ENCODE results near the gene KCNG2.

Gene KCNG2

DNA sequence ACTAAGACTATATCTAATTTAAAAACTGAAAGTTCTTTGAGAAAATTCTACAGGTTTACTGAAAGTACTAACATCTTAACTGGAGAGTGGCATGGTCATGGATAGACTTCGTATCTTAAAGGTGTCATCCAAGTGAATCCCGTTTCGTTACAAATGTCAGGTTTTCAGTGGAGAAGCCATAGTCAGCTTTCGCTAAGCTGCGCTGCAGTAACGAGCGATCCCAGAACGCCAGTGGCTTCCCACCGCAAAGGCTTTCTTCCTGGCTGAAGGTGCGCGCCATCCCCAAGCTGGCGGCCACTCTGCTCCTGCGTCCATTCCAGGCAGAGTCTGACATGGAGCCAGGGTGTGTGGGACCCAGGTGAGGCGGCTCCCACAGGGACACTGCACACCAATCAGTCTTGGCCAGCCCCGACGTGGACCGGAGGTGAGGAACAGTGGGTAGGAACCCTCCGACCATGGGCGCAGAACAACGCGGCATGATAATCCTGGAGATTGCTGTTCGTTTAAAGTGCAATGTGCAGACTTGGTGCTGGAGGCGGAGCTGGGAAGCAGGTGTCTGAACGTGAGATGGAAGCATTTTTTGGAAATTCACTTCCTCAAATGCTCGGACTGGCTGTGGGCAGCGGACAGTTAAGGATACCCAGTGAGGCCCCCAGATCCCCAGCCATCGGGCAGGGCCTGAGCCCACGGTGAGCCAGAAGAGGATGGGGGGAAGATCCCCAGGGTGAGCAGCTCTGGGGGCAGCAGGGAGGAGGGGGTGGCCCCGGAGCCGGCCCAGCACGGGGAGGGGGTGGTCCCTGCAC is 27.8 kb upstream of the KCNG2 start:
- FAIRE-seq = no peak

DNA sequence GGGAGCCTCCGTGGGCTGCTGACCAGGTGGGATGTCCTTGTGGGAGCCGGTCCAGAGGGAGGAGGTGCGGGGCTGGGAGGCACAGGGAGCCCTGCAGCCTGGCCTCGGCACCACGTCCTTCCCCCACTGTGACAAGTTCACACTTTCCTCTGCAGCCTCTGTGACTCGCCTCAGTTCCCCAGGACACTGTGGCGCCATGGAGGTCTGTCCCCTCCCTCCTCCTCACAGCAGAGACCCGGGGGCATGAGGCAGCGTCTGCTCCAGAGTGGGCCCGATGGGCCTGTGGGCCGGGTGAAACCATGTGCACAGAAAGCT is 27.3 kb upstream of the KCNG2 start:
- no peak for FAIRE-seq

DNA sequence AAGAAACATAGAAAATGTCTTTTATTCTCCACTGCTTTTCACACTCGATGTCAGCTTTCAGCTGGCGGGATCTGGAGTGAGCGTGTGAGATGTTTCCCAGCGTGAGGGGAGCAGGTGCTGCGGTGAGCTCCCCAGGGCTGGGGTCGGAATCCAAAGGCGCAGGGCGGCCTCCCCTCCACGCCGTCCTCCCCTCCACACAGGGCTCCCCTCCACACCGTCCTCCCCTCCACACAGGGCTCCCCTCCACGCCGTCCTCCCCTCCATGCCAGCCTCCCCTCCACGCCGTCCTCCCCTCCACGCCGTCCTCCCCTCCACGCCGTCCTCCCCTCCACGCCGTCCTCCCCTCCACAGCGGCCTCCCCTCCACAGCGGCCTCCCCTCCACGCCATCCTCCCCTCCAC is 26.9 kb upstream of the KCNG2 start:
- FAIRE-seq = no peak

DNA sequence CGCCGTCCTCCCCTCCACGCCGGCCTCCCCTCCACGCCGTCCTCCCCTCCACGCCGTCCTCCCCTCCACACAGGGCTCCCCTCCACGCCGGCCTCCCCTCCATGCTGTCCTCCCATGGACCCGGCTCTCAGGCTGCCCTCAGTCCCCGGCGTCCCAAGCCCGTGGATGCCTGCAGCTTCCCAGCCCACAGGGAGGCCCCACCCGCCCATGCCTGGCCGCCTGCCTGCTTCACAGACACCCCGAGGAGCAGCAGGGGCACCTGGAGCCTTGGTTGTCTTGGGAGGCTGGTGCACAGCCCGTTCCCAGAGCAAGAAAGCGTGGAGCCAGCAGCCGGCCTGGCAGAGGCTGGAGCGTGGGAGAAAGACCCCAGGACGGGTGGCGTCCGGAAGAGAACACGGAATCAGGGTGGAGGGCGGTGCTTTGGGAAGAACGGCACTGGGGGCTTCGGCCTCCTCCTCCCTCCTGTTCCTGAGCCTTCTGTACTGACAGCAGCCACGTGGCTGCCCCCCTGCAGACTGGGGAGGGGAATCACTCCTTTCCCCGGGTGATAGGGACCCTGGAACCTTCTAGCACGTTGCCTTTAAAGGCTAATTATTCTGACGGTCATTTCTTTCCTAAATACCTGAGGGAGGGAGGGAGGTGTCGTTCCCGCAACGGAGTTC is 26.2 kb upstream of the KCNG2 start:
- no peak for FAIRE-seq

DNA sequence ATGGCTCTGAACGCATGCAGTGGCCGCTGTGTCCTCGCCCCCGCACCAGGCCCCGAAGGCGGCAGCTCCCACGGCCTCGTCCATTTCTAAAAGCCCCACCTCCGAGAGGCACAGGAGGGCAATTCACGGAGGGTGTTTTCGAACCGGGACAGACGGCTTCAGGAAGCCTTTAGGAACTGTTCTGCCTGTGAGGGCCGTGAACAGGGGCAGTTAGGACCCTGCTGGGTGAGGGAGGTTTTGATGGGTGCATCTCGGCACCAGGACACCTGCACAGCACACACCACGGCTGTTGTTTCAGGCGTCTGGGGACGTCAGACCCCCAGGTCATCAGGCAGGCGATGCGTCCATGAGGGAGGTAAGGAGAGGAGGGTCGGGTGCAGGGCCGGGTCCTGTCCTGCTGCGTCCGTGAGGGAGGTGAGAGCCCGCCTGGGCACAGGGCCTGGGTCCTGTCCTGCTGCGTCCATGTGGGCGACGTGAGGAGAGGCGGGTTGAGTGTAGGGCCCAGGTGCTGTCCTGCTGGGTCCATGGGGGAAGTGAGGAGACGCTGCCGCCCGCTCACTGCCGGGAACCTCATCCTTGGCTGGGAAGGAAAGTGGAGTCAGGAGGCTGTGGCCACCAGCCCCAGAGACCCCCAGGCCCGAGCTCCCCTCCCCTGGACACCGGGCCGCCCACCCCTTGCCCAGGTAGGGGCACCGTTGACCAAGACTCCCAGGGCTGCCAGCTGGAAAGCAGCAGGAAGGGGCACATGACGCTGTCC is 25.5 kb upstream of the KCNG2 start:
- FAIRE-seq = no peak

DNA sequence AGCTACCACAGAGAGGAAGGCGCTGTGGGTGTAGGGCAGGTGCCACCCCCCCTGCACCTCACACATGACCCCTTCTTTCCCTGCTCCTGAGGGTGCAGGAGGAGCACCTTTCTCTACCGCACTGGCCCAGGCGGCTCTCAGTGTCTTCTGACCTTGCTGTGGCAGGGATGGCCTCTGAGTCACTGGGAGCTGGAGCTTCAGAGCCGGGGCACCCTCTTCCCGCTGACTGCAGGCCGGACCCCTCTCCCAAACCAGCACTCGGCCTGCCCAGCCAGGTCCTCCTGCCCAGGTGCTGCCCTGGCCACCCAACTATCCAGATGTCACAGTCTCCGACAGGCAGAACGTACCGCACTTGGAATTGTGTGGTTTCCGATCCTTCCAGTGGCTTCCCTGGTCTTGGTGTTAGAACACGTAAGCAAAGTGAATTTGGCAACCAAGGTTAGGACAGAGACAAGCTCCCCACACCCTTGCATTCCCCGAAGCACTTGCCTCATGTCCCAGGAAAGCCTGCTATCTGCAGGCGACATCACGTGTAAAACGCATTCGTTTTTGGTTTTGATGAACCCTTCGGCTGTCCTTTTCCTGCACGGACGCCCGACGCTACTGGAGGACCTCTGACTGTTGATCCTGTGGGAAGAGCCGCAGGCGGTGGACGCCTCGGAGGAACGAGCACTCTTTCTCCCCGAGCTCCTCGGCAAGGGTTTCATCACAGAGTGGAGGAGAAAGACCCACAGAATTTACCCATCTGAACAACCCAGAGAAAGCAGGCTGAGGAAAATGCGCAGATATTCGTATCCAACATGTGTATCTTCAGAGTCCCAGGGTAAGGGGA is 24.7 kb upstream of the KCNG2 start:
- FAIRE-seq = no peak

DNA sequence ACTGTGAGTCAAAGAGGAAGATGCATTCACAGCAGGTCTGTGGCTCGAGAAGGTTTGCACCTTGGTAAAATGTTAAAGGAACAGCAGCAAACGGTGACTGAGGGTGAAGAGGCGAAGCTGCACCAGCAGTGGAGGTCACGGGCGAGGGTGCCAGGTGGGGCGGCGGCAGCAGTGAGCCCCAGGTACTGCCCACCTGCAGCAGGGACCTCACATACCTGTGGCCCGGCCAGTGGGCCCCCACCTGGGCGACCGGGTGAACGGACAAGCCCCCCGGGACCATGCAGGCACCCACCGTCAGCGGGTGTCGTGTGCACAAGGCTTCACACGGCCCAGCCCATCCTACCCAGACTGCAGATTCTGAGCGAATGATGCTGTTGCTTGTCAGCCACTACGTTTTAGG is 23.6 kb upstream of the KCNG2 start:
- no peak for FAIRE-seq

DNA sequence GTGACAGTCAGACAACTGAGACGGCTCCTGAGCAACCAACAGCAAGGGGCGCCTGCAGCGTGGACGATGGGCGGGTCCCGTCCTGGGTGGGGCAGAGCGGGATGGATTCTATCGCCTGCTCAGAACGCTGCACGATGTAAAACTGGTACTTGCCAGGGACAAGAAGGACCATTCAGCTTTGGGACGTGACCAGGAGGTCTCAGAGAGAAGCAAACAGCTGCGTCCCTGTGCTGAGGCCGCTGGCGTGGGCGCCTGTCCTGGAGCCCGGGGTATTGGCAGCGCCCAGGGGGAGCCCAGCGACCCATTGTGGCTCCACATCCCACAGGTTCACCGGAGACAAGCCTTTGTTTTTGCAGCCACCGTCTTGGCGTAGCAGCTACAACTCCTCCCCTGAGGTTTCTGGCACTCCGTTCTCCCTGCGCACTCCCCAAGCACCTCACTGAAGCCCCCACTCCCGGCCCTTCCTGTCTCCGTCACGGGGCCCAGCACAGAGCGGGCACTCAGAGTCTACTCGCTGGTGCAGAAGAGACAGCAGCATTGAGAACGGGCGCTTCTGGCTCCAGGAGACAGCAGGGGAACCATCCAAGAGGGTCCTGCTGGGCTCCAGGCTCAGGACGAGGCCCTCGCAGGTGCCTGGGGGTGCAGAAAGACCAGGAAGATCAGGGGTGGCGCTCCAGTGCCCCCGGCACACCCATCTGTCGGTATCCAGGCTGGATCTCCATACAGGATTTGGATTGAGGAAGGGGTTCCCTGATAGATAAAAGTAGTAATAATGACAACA is 22.1 kb upstream of the KCNG2 start:
- no peak for FAIRE-seq

DNA sequence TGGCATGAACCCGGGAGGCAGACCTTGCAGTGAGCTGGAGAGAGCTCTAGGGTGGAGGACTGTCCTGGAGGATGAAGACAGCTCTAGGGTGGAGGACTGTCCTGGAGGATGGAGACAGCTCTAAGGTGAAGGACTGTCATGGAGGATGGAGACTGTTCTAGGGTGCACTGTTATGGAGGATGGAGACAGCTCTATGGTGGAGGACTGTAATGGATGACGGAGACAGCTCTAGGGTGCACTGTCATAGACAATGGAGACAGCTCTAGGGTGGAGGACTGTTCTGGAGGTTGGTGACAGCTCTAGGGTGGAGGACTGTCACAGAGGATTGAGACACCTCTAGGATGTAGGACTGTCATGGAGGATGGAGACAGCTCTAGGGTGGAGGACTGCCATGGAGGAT is 21.1 kb upstream of the KCNG2 start:
- FAIRE-seq = no peak

DNA sequence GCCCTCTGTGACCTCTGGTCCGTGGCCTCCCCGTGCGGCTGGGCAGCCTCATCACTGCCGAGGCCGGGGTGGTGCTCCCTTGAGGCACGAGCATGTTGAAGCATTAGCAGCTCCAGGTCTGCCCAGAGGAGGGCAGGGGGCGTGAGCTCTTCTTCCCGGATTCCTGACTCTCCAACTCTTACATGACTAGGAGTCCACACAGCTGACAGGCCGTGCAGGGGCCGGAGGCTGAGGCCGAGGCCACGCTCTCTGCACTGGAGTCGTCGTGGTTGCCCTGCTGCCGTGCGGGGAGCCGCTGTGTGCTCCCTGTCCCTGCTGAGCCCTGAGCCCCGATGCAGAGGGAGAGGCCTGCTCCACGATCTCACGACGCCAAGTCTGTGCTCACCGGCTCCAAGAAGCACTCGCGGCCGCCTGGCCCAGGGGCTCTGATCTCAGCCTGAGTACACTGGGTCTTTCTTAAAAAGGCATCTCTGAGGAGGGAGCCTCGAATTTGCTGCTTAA is 19.4 kb upstream of the KCNG2 start:
- no peak for FAIRE-seq

DNA sequence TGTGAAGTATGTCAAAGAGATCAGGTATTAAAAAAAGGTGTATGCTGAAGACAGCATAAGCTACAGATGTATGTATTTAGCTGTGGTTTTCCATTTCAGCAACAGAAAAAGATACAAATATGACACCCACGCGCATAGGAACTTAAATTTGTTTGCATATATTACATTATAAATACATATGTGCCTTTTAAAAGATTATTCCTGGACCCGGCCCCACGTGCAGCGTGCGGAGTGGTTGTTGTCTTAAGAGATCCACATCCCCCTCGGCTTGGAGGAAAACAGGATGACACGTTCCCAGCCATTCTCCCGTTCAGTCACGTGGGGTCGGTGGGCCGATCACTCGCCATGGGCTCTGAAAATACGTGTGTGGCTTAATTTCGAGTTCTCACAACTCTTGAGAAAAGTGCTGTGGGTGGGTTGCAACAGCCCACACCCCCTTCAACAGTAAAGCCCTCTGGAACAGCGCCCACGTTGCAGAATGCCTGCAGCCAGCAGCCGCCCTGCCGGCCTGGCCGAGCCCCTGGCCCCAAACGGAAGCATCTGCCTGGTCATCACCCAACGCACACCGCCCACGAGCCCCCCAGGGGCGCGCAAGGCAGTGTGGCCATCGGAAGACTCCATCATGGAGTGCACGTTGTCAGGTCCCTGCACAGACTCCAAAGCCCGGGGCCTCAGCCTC is 18.6 kb upstream of the KCNG2 start:
- FAIRE-seq = no peak

DNA sequence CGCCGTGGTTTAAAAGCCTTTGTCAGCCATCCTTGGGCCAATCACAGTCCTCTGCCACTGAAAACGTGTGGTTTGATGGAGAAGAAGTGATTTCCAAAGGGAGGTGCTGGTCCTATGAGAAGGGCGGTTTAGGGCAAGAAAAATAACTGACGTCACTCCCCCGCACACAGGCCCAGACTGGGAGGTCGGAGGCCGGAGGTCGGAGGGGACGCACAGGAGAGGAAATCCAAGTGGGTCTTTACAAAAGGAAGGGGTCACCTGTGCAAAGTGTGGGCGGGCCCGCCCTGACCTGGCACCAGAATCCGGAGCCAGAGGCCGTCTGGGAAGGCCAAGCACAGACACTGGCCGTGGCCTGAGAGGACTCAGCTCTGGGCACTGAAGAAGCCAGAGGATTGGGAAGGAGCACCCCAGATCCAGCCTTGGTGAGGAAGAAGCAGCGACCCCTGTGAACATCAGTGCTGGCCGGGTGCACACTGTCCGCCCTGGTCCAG is 18.0 kb upstream of the KCNG2 start:
- no peak for FAIRE-seq

DNA sequence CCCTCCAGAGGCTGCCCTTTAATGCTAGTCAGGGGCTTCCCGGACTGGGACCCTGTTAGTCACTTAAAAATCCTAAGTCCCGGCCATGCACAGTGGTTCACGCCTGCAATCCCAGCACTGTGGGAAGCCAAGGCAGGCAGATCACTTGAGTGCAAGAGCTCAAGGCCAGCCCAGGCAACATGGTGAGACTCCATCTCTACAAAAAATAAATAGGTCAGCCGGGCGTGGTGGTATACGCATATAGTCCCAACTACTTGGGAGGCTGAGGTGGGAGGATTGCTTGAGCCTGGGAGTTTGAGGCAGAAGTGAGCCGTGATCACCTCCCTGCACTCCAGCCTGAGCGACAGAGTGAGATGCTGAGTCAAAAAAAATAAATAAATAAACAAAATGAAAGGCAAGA is 17.2 kb upstream of the KCNG2 start:
- no peak for FAIRE-seq

DNA sequence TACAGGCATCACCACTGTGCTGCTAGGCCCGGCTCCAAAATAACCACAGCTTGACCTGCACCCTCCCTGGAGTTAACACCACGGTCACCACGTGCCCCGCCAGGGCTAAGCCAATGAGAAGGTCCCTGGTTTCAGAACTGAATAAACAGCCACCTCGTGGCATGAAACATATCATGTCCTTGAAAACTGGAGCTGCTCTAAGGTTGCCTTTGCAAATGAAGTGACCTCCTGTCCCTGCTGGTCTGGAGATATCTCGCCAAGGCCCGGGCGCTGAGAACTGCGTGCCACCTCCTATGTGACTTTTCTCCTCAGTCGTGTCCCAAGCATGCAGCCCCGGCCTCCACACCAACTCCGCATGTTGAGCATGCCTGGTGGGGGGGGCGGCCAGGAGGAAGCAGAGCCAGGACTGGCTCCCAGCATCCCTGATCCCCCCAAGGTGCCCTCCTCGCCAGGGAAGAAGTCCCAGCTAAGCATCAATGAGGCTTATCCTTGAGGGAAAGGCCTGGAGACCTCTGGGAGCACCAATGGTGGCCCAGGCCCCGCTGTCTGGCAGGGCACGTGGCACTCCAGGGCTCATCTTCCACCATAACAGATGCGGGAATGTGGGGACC is 16.3 kb upstream of the KCNG2 start:
- no peak for FAIRE-seq

DNA sequence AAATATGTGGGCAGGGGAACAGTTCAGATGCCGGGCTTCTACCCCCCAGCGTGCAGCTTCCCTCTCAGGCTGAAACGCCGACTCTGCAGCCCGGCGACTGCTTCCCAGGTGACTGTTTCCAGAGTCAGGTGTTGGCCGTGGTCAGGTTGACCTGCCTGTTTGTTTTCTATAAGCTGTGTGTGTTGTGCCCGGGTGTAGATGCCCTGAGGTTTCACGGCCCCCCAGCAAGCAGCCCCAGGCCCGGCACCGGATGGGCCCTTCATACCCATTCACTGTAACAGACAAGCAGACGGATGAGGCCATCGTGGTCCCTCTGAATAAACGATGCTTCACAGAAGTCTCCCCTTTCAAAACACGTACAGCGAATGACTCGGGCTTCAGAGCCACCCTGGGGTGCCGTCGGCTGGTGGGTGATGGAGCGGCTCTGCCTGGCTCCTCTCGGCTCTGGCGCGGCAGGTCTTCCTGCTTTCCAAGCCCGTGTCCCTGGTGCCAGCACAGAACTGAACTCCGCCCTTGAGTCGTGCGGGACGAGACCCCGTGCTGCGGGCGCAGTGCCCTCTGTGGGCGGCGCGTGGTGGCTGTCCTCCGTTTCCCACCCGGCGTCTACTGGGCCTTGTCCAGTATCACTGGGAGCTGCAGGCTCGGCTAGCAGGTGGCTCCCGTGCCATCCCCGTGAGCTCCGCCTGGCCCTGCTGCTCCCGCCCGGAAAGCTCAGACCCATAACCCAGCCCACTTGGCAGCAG is 15.0 kb upstream of the KCNG2 start:
- no peak for FAIRE-seq

DNA sequence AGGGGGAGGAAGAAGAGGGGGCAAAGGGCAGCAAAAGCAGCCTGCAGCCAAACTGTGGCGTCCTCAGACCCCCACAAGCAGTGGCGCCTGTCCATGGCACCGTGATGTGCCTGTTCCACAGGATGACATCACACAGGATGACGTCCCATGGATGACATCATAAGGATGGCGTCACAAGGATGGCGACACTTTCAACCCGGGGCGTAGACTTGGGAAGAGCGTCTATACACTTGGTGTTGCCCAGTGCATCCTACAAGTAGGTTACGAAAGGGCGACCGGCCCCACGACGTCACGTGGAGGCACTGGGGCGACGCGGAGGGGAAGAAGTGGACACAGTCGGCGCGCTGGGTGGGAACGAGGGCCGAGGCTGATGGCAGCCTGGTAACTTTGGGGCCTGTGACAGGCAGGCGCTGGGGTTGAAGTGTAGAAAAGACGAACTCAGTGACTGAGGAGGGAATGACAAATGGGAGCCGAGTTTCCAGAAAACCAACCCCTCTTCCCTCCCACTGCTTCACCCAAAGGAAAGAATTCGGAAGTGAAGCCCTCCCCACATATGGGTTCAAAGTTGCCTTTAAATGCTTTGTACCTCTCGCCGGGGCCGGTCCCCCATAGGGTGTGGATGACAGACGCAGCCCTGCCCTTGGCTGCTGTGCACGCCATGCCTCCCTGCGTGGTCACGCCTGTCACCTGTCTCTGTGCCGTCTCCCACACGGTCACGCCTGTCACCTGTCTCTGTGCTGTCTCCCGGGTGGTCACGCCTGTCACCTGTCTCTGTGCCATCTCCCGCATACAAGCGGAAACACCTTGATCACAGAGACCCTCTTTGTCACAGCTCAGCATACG is 13.4 kb upstream of the KCNG2 start:
- FAIRE-seq = no peak

DNA sequence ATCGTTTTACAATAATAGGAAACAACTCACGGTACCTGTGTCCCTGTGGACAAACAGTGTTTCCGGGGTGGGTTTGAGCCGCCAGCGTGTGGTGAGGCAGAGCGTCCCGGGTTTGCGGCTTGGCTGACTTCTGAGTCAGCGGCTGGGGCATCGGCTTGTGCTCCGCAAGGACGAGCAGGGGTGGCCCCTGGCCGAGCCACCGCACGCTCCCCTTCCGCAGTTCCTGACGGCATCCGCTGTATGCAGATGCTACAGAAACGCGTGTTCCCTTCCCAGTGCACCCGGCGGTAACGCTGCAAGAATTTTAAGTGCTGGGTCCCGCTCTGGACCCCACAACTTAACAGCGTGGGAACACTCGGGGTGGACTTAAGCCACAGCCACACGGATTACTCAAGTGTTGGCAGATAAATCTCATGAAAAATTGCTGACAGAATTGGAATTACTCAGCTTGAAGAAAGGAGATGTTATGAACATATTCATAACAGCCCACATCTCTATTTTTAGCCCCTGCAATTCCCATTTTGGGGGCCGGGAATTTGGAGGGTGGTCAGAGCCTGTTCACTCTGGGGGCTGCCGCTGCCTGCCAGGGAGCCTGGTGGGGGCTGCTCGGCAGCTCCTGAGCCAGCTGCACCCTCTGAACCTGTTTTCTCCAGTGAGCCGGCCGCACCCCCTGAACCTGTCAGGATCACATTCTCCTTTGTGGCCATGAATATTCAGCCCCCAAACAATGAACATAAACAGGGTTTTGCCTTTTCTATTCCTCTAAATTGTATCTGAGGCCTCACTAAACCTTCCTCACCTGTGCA is 12.6 kb upstream of the KCNG2 start:
- FAIRE-seq = no peak

DNA sequence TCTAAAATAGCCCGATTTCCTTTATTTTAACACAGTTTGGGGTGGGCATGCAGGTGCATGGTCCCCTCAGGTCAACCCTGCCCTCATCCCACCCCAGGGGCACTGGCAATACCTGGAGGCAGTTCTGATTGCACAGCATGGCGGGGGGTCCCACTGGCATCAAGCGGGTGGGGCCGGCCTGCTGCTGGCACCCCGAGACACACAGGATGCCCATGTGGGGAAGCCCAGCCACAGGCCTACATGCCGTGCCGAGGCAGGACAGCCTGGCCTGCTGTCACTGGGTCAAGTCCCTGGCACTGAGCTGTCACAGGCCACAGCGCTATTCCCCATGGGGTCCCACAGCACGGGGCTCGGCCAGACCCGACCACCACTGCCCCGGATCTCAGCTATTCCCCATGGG is 11.9 kb upstream of the KCNG2 start:
- FAIRE-seq = no peak
